ENCODE measurements around the gene TSPAN9. TPM values are rescaled to one million over a fixed set of nuclear protein-coding genes. Genes with fewer than 3 reads are reported as not detected.

TSPAN9 gene
- total RNA-seq, 1 experiment from 2014 or later = 13.2 TPM

GRCh38 chr12:3150931-3151835 lies 74.0 kb downstream of the TSPAN9 start:
- BruUV-seq (replicated peaks) = no TSS peak
- Histone ChIP-seq H3K27ac (ENCODE audit: low read depth, low read length) (no peak overlapping the region), H4K20me1 (ENCODE audit: insufficient read depth) (no peaks in the 10 kb centered on the region), H3K27me3 (ENCODE audit: insufficient read depth, low read length) (no peaks in the 10 kb centered on the region), H3K4me3 (replicated peaks in 1 of 2; ENCODE audit: low read depth in 1 of 2, low read length in 2 of 2) (no peak overlapping the region), H3K4me2 (ENCODE audit: low read length) (no peak overlapping the region), H2AFZ (ENCODE audit: low read depth, low read length, poor library complexity, severe bottlenecking) (no peak overlapping the region), H3K9ac (ENCODE audit: low read length) (no peak overlapping the region), H3K79me2 (ENCODE audit: insufficient read depth, low read length) (no peaks in the 10 kb centered on the region), H3K4me1 (ENCODE audit: control insufficient read depth in 1 of 2, insufficient read depth in 2 of 2, low read length in 2 of 2) (no peaks in the 10 kb centered on the region), H3K36me3 (ENCODE audit: control insufficient read depth in 1 of 2, insufficient read depth in 2 of 2, low read length in 2 of 2) (no peaks in the 10 kb centered on the region), H3K9me2 (ENCODE audit: insufficient read depth) (no peaks in the 10 kb centered on the region), H3K9me3 (ENCODE audit: control insufficient read depth in 1 of 2, insufficient read depth in 1 of 2, low read depth in 1 of 2, low read length in 2 of 2) (no peaks in the 10 kb centered on the region)
- ChIA-PET POLR2A (no interaction called here), CTCF (no interaction called here), RAD21 (ENCODE audit: low non-redundant PET in 1 of 2, low total read pairs in 2 of 2, uncharacterized antibody in 2 of 2, unreplicated experiment in 2 of 2) (no interaction called here)
- intact Hi-C loops (cut with micrococcal nuclease) = no loop called here
- no peak for DNase-seq (ENCODE audit: low read depth, low spot score)
- no peak for ATAC-seq
- TF ChIP-seq CTCF (IDR thresholded peaks at IDR 0.05 in 2 of 3, conservative IDR thresholded peaks at IDR 0.05 in 1 of 3; ENCODE audit: borderline replicate concordance in 1 of 3, insufficient read depth in 1 of 3, low read depth in 2 of 3, low read length in 2 of 3) (no peak), EZH2phosphoT487 (IDR thresholded peaks at IDR 0.05; ENCODE audit: borderline replicate concordance) (no peak), SRF (IDR thresholded peaks at IDR 0.05; ENCODE audit: low read depth) (no peak), FOSL1 (IDR thresholded peaks at IDR 0.05; ENCODE audit: low read depth) (no peak), RAD21 (IDR thresholded peaks at IDR 0.05; ENCODE audit: low read depth) (no peak), REST (IDR thresholded peaks at IDR 0.05; ENCODE audit: low read depth) (no peak), POLR2A (IDR thresholded peaks at IDR 0.05; ENCODE audit: borderline replicate concordance, extremely low read depth, insufficient read depth, insufficient read length) (no peak), SP1 (IDR thresholded peaks at IDR 0.05; ENCODE audit: low read depth) (no peak), POLR2AphosphoS5 (IDR thresholded peaks at IDR 0.05; ENCODE audit: low read depth, low read length) (no peak)

All from HCT116 (cell line).